Measurements from ENCODE around the gene KIF26A. TPM values are rescaled to one million over a fixed set of nuclear protein-coding genes. Genes with fewer than 3 reads are reported as not detected.

The KIF26A gene
- total RNA-seq, 1 donor from 2014 or later: 6.8 TPM

GRCh38 chr14:104183796-104184195 is 45.4 kb downstream of the KIF26A start:
- DNase-seq (ENCODE audit: low spot score): no peak
- intact Hi-C loops (cut with DNase I): loop anchor here (2.0 kb wide), 1 partner anchor 45 kb away; the partner anchor contains the start of gene KIF26A

DNA sequence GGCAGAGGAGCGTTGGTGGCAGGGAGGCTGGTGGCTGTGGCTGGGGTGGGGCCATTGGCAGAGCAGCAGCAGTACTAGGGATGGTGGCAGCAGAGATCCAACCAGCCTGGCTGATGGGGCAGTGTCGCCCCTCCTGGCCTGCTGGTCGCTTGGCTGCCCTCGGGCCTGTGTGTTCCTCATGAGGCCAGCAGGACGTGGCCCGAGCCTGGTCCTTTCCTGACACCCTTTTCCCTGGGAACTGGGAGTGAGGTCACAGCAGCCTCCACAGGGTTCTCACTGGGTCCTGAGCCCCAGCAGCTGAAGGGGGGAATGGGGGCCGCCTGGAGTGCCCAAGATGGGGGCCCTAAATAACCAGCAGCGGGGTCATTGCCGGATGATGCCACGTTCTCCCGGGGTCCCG is 46.1 kb downstream of the KIF26A start:
- DNase-seq (ENCODE audit: low spot score): no peak
- intact Hi-C loops (cut with DNase I): loop anchor here (2.0 kb wide), 1 partner anchor 46 kb away; the partner anchor contains the start of gene KIF26A

DNA sequence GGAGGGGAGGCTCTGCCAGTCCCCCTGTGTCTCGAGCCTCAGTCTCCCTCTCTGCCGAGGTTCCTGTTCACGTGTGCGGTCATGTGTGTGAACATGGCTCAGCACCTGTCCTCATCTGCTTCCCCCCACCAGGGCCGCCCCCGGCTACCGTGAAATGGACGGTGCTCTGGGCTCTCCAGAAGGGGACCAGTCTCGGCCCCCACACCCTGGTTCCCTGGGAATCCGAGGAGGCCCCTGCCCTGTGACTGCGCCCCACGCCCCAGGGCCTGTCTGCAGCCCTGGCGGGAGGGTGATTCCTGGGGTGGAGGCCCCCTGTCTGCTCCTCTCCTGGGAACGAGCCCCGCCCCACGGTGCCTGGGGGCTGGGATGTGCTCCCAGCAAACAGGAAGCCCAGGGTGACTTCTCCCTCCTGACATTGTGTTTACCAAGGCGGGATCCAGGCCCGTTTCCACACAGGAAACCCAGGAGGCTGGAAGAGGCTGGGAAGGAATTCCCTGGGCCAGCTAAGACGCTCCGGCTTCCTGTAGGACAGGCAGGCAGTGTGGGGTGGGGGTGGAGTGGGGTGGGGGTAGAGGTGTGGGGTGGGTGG is 46.6 kb downstream of the KIF26A start:
- intact Hi-C loops (cut with DNase I): loop anchor here (2.0 kb wide), 1 partner anchor 46 kb away; the partner anchor contains the start of gene KIF26A
- DNase-seq (ENCODE audit: low spot score): no peak

DNA sequence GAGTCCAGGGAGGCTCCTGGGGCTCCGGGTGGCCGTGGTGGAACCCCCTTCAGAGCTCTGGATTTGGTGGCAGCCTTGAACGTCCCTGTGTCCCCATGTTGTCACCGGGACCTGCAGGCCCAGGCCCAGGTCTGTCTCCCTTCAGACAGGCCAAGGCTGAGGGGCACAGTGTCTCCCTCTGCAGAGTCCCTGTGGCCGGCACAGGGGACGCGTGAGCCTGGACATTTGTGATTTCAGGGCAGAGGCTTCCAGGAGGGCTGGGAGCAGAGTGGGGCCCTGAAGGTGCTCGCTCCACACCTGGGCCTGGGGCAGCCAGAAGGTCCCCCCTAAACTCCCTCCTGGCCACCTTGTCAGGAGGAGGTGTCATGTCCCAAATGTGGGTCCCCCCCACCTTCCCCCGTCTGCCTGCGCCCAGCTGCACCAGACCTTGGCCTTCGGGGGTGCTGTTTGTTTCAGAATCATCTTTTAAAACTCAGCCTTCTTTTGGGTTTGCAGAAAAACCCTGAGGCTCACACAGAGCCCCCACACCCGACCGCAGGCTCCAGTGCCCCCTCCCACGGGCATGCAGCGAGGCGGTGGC is 47.6 kb downstream of the KIF26A start:
- DNase-seq (ENCODE audit: low spot score): no peak
- intact Hi-C loops (cut with DNase I): loop anchor here (2.0 kb wide), 1 partner anchor 47 kb away; the partner anchor contains the start of gene KIF26A

GRCh38 chr14:104186575-104186974 is 48.2 kb downstream of the KIF26A start:
- no peak for DNase-seq (ENCODE audit: low spot score)
- intact Hi-C loops (cut with DNase I): no loop called here

GRCh38 chr14:104187121-104187889 is 48.9 kb downstream of the KIF26A start:
- no peak for DNase-seq (ENCODE audit: low spot score)
- intact Hi-C loops (cut with DNase I): no loop called here

DNA sequence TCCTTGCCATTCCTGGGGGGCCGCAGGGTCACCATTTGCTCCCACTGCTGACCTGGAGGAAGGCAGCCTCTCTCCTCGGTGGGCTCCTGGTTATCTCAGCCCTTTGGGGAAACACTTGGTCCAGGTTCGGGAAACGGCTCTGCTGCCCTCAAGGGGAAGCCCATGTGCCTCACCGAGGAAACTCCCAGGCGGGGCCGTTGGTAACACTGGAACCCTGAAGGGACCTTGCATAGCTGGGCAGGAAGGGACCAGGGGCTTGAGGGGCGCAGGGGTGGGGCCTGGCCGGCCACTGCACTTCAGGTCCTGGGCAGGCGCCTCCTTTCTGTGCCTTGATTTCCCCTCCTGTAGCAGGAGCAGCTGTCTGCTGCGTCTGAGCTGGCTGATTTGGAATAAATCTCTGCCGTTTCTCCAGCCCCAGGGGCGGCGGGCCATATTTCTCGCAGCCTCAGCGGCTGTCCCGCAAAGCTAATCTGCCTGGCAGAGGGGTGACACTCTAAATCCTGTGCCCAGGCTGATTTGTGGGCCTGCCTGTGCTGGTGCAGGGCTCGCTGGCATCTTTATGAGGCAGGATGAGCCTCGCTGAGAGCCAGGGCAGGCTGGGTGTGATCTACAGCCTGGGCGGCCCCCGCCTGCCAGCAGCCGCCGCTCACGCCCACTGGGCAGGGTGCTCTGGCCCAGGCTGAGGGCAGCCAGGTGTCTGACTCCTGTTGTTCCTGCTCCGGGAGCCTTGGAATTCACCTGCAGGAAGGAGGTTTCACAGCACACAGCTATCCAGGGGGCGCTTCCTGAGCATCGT is 49.7 kb downstream of the KIF26A start:
- DNase-seq (ENCODE audit: low spot score): no peak
- intact Hi-C loops (cut with DNase I): no loop called here

GRCh38 chr14:104188727-104189400 is 50.5 kb downstream of the KIF26A start:
- intact Hi-C loops (cut with DNase I): no loop called here
- no peak for DNase-seq (ENCODE audit: low spot score)

DNA sequence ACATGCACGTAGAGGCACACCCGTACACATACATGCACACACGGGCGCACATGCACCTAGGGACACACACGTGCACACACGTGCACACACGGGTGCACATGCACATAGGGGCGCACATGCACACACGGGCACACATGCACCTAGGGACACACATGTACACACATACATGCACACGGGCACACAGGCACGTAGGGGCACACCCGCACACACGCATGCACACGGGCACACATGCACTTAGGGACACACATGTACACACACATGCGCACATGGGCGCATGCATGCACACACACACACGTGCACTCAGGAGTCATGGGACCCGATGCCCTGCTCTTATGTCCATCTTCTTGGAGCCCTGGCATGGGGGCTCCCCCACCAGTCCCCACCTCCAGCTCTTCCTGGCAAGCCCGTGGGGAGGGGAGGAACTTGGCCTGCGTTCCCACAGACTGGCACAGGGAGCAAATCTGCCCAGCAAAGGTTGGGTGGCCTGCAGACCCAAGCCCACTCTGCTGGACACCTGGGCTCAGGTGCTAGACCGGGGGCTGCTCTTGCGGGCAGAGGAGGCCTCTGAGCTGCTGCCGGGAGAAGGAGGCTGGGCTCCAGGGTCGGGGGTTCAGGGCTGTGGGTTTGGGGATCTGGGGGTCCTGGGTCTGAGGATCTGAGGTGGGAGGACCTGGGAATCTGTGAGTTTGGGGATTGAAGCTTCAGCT is 51.4 kb downstream of the KIF26A start:
- no peak for DNase-seq (ENCODE audit: low spot score)
- intact Hi-C loops (cut with DNase I): no loop called here

DNA sequence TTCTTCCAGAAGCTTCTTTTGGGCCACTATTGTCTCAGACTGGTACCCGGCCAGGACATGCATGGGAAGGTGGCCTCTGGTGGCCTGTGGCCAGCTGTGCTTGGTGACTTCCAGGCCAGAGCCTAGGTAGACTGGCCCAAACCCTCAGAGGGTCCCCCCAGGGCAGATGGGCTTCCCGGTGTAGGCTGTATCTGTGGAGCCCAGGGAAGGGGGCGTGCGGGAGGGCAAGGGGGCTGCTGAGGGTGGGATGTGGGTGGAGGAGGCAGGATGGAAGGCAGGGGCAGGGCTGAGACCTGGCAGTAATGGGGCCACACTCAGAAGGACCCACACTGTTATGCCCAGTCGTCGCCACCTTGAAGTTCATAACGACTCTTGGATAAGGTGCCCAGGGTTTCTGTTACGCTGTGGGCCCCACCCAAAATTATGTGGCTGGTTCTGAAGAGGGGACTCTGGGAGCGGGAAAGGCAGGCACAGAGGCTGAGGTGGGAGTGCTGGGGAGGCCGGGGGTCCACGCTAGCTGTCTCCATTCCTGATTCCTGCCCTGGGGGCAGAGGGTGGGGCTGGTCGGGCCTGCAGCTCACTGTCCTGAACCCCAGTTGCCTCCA is 52.1 kb downstream of the KIF26A start:
- intact Hi-C loops (cut with DNase I): no loop called here
- DNase-seq (ENCODE audit: low spot score): no peak

GRCh38 chr14:104191409-104191997 is 53.1 kb downstream of the KIF26A start:
- intact Hi-C loops (cut with DNase I): no loop called here
- no peak for DNase-seq (ENCODE audit: low spot score)

- DNase-seq (ENCODE audit: low spot score): no peak
- intact Hi-C loops (cut with DNase I): no loop called here
Observed at GRCh38 chr14:104192146-104192882, 53.9 kb downstream of the KIF26A start.

- intact Hi-C loops (cut with DNase I): no loop called here
- DNase-seq (ENCODE audit: low spot score): no peak
Observed at GRCh38 chr14:104192883-104193245, 54.5 kb downstream of the KIF26A start.

- DNase-seq (ENCODE audit: low spot score): no peak
Observed at GRCh38 chr14:104194016-104194415, 55.6 kb downstream of the KIF26A start.

GRCh38 chr14:104194716-104195115 is 56.3 kb downstream of the KIF26A start:
- intact Hi-C loops (cut with DNase I): no loop called here
- no peak for DNase-seq (ENCODE audit: low spot score)

More at GRCh38 chr14:104194016-104194415, 55.6 kb downstream of the KIF26A start:
- intact Hi-C loops (cut with DNase I): no loop called here

- no peak for DNase-seq (ENCODE audit: low spot score)
- intact Hi-C loops (cut with DNase I): no loop called here
Observed at GRCh38 chr14:104195361-104195760, 57.0 kb downstream of the KIF26A start.

DNA sequence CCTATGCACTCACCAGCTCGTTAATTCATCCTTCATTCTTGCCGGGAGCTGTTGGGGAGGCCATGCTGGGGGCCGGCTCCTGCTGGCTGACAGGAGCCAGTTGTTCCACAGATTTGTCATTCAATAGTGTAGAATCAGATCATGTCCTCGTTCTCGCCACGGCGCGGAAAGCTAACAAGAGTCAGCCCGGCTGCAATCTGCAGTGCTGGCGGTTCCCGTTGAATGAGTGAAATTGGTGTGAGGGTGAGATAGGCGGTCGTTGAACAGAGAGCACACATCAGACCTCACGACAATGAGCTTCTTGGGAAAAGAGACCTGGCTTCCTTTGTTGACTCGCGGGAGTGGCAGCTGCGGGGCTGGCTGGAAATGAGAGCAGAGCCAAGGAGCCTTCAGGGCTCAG is 57.5 kb downstream of the KIF26A start:
- no peak for DNase-seq (ENCODE audit: low spot score)
- intact Hi-C loops (cut with DNase I): no loop called here

Measured in cardiac septum (tissue), 1 donor.